ENCODE measurements around the gene HOXD8.

DNA sequence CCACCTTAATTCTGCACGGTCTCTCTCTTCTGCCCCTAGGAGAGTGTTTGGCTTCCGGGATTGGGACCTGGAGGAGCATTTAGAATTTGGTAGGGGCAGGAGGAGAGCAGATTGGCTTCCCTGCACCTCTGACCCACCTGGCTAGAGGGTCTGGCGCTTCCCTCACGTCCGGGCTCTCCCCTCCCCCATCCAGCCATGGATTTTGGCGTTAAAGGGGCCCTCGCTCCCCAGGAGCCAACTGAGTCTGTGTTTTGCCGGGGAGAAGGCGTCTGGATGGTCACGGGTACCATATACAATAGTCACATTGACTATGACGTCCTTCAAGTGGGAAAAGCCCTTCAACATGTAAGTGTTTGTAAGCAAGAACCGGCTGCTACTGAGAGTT lies 34.2 kb downstream of the HOXD8 start:
- TF ChIP-seq, protein P1, sequence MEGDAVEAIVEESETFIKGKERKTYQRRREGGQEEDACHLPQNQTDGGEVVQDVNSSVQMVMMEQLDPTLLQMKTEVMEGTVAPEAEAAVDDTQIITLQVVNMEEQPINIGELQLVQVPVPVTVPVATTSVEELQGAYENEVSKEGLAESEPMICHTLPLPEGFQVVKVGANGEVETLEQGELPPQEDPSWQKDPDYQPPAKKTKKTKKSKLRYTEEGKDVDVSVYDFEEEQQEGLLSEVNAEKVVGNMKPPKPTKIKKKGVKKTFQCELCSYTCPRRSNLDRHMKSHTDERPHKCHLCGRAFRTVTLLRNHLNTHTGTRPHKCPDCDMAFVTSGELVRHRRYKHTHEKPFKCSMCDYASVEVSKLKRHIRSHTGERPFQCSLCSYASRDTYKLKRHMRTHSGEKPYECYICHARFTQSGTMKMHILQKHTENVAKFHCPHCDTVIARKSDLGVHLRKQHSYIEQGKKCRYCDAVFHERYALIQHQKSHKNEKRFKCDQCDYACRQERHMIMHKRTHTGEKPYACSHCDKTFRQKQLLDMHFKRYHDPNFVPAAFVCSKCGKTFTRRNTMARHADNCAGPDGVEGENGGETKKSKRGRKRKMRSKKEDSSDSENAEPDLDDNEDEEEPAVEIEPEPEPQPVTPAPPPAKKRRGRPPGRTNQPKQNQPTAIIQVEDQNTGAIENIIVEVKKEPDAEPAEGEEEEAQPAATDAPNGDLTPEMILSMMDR (IDR thresholded peaks at IDR 0.05) = no peak
- TF ChIP-seq POLR2A (IDR thresholded peaks at IDR 0.05) = no peak

All from lower leg skin (tissue), 3 donors.